B cell (primary cell): ENCODE results near the gene DLGAP3.
"Not testable (repeated sequence)": the region's sequence is repeated elsewhere in the genome, so short reads cannot be mapped to it uniquely, and the experiment has no call there.

ENCODE experiments used
- CTCF ChIP-seq: fragments of 200-600 bp; IDR thresholded peaks from one replicate; pipeline ENCODE4 v1.8.0; 2022; ENCODE audit warnings: antibody characterized with exemption, mild to moderate bottlenecking
- EZH2 ChIP-seq: IDR thresholded peaks from 2 replicates; pipeline ENCODE4 v1.6.1; 2012; ENCODE audit warnings: borderline replicate concordance, low read depth, mild to moderate bottlenecking, moderate library complexity, low read length; ENCODE audit not compliant: insufficient read depth, poor library complexity, severe bottlenecking

- TF ChIP-seq CTCF, EZH2: not testable (repeated sequence)
Observed at GRCh38 chr1:34818862-34819261, 110.6 kb downstream of the DLGAP3 start.
